Mammary epithelial cell (primary cell): Measurements from ENCODE around the gene CTNNA1.

Source experiments
- CTCF ChIP-seq, 2 donors: IDR thresholded peaks in 1 of 2; conservative IDR thresholded peaks in 1 of 2; 2 replicates each; pipeline ENCODE4 v1.5.1; 2011 to 2012; ENCODE audit warnings: inconsistent platforms in 2 of 2, low read length in 2 of 2, mild to moderate bottlenecking in 2 of 2, control low read depth in 1 of 2, low read depth in 1 of 2; ENCODE audit not compliant: insufficient read depth in 1 of 2; ENCODE audit errors: extremely low read depth in 1 of 2
- EZH2 ChIP-seq: IDR thresholded peaks from 2 replicates; pipeline ENCODE4 v1.6.1; 2012; ENCODE audit warnings: low read length, inconsistent platforms, borderline replicate concordance

- no peak for TF ChIP-seq CTCF (conservative IDR thresholded peaks at IDR 0.05 in 1 of 2, IDR thresholded peaks at IDR 0.05 in 1 of 2; ENCODE audit: extremely low read depth in 1 of 2, insufficient read depth in 1 of 2, low read depth in 1 of 2, low read length in 2 of 2)
- no peak for TF ChIP-seq EZH2
These were observed 91.7 kb downstream of the CTNNA1 start for GRCh38 chr5:138844812-138845513.
